ENCODE results near the gene MAZ. TPM values are rescaled to one million over a fixed set of nuclear protein-coding genes. Genes with fewer than 3 reads are reported as not detected.
A peak's percentile ranks its signal among the peaks of the same experiment; 100 is the strongest.
"Not testable (repeated sequence)": the region's sequence is repeated elsewhere in the genome, so short reads cannot be mapped to it uniquely, and the experiment has no call there.

MAZ gene
- polyA plus RNA-seq, 1 donor = 304 TPM

GRCh38 chr16:29779474-29779873 is 26.9 kb upstream of the MAZ start:
- DNase-seq = no peak

- not testable (repeated sequence) for DNase-seq
Measured at GRCh38 chr16:29783094-29783953, 23.0 kb upstream of the MAZ start.

GRCh38 chr16:29784157-29784556 is 22.2 kb upstream of the MAZ start:
- DNase-seq = no peak

GRCh38 chr16:29784901-29785500 is 21.3 kb upstream of the MAZ start:
- DNase-seq = peak; percentile 60

GRCh38 chr16:29787155-29787554 is 19.2 kb upstream of the MAZ start:
- DNase-seq = not testable (repeated sequence)

- peak; percentile 21 for DNase-seq
Measured at GRCh38 chr16:29789775-29790182, 16.6 kb upstream of the MAZ start.

GRCh38 chr16:29790183-29790948 is 16.0 kb upstream of the MAZ start, which contains the start of gene KIF22:
KIF22 (plus strand) TSS chr16:29790751; CDS start chr16:29790760, 9 bp downstream.
- peak; percentile 99 for DNase-seq

GRCh38 chr16:29790949-29791844 is 15.1 kb upstream of the MAZ start:
- DNase-seq = no peak

GRCh38 chr16:29791845-29792807 is 14.2 kb upstream of the MAZ start:
- no peak for DNase-seq

GRCh38 chr16:29793153-29793552 is 13.2 kb upstream of the MAZ start:
- DNase-seq = not testable (repeated sequence)

- no peak for DNase-seq
Measured at GRCh38 chr16:29794231-29794710, 12.1 kb upstream of the MAZ start.

GRCh38 chr16:29802416-29802935 is 3.9 kb upstream of the MAZ start:
- DNase-seq = no peak

- no peak for DNase-seq
Measured at GRCh38 chr16:29804020-29804419, 2.3 kb upstream of the MAZ start.

GRCh38 chr16:29804455-29805231 is 1.7 kb upstream of the MAZ start:
- DNase-seq = no peak

GRCh38 chr16:29805232-29806098 is 864 bp upstream of the MAZ start:
- DNase-seq = peak; percentile 96

GRCh38 chr16:29806641-29807425 is 504 bp downstream of the MAZ start:
- peak; percentile 42 for DNase-seq
